HG02642 (cell line): ENCODE results near the gene PALD1.
A peak's percentile ranks its signal among the peaks of the same experiment; 100 is the strongest.

Experiments
- ATAC-seq: cut with Tn5 transposase; IDR thresholded peaks from one replicate; pipeline ENCODE4 v1.9.1; 2021; ENCODE audit warnings: mild to moderate bottlenecking; ENCODE audit not compliant: unreplicated experiment, poor library complexity

PALD1 gene

GRCh38 chr10:70549962-70550458, 71.4 kb downstream of the PALD1 start:
- peak; percentile 55 for ATAC-seq

DNA sequence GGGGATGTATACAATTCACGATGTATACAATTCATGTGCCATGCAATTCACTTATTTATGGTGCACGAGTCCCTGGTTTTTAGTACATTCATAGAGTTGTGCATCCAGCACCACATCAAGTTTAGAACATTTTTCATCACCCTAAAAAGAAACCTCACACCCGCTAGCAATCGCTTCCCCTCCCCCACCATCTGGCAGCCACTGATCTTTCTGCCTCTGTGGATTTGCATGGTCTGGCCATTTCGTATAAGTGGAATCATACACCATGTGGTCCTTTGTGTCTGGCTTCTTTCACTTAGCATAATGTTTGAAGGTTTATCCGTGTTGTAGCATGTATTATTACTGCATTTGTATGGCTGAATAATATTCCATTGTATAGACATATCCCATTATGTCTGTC, 71.9 kb downstream of the PALD1 start:
- no peak for ATAC-seq

- ATAC-seq, result no peak
Observed at GRCh38 chr10:70551466-70551865, 72.9 kb downstream of the PALD1 start.

GRCh38 chr10:70551971-70552422, 73.4 kb downstream of the PALD1 start:
- ATAC-seq, result no peak

DNA sequence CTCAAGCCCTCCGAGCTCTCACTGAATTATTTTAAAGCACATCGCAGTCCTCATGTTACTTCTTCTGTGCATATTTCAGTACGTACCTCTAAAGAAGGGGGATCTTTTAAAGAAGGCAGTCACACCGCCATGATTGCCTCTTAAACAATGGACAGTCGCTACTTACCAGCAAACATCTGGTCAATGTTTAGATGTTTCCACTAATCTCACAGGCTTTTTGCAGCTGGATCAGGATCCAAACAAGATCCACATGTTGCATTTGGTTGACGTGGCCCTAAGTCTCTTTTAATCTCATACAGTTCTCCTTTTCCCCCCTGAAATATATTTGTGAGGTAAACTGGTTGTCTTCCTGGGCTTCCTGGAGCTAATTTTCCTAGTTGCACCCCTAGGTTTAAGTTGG, 74.0 kb downstream of the PALD1 start:
- no peak for ATAC-seq

GRCh38 chr10:70555371-70555770, 76.8 kb downstream of the PALD1 start:
- no peak for ATAC-seq

DNA sequence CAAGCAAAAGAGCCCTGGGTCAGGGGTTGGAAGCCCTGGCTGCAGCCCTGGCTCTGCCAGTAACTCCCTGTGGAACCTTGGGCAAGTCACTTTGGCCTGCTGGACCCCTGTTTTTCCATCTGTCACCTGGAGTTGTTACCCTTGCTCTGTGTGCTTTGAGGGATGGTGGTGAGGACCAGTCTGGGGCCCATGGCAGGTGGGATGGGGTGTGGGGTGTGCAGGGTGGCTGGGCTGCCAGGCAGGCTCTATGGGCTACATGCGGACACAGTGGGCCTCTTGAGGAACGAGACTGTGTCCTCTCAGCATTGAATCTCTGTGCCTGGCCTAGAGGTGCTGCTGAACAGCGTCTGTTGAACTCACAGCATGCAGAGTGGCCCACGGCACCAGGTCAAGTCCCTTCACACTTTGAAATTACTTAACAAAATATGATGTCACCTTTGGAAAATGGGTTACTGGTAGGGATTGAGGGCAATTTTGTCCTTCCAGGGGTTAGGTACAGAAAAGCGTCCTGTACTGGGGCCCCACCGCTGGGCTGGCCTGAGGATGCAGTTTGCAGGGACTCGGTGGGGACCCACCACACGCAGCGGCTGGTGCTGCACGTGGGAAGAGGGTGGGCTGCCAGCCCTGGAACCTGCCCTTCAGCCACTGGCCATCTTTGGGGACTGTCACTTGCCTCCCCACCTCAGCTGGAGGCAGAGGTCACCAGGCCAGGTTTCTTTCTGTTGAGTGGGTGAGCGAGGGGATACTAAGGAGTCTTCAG, 78.7 kb downstream of the PALD1 start:
- no peak for ATAC-seq

DNA sequence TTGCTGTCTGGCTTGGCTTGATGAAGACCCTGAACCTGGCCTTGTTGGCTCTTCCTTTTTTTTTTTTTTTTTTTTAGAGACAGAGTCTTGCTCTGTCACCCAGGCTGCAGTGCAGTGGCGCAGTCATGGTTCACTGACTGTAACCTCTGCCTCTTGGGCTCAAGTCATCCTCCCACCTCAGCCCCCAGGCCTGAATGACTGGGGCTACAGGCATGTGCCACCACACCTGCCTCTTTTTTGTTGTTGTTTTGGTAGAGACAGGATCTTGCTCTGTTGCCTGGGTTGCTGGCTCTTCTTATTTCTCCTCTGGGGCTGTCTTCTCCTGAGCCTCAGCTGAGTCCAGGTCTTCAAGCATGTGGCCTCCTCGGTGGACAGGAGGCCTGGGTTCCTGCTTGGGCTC, 79.3 kb downstream of the PALD1 start:
- ATAC-seq, result no peak

DNA sequence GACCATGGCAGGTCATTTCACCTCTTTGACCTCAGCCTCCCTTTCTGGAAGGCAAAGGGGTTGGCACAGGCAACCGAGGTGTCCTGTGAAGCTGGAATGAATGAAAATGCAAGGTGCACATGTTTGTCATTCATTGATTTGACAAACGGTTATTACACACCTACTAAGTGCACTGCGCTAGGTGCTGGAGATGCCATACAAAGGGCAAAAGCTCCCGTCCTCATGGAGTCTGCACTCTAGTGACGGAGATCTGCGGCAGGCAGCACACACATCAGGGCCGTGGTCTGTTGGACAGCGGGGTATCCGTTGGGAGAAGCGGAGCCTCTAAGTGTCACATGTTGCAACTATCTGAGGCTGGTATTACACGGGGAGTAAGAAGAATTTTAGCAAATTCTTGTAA, 79.7 kb downstream of the PALD1 start:
- no peak for ATAC-seq

DNA sequence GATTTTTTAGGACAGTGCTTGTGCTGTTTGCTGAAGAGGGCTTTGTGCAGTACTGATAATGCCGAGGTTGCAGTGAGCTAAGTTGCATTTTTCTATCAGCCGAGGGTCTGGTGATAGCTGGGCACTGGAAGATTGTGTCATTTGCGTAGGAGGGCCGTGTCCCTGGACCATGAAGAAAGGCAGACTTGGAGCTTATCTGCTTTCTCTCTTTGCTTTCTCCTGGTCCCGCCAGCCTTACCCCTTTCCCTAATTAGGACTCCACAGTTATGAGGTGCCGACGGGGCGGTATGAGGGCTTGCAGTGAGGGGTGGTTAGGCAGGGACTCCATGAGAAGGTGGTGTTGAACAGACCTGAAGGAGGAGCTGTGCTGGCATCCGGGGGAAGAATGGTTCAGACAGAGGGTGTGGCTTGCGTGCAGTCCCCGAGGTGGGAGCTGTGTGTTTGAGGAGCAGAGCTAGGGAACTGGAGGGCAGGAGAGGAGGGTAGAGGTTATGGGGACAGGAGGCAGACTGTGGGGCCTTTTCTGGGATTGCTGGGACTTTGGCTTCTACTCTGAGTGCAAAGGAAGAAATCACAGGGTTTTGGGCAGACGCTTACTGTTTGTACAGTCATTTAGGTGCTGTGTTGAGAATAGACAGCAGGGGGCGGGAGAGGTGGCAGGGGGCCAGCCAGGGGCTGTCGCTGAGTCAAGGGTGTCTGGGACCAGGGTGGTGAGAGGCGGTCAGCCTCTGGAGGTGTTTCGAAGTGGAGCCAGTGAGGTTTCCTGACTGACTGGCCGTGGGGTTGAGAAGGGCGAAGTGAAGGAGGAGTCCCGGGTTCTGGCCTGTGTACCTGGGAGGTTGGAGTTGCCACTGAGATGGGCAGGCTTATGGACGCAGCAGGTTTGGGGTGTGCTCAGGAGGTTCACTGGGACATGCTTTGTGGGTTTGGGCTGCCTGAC, 80.6 kb downstream of the PALD1 start:
- ATAC-seq, result peak; percentile 69

- no peak for ATAC-seq
Observed at GRCh38 chr10:70559861-70560260, 81.3 kb downstream of the PALD1 start.

GRCh38 chr10:70560511-70560941, 82.0 kb downstream of the PALD1 start:
- no peak for ATAC-seq

DNA sequence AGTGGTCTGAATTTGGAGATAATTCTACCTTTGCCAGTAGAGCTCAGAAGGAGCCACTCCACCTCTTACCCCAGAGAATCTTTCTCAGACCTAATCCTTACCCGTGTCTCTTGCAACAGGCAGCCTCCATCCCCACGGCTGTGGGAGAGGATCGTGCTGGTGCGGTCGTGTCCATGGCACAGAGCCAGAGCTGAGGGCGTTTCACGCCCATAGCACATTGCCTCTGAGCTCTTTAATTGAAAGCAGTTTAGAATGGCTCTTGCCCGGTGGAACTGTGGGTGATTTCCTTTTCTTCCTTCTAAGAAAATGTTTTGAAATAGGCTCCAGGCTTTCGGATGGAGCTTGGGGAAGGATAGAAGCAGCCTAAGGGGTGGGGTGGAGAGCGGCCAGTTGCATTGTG, 82.5 kb downstream of the PALD1 start:
- no peak for ATAC-seq

- no peak for ATAC-seq
Observed at GRCh38 chr10:70561558-70561957, 83.0 kb downstream of the PALD1 start.

- ATAC-seq, result no peak
Observed at GRCh38 chr10:70562036-70562755, 83.6 kb downstream of the PALD1 start.

DNA sequence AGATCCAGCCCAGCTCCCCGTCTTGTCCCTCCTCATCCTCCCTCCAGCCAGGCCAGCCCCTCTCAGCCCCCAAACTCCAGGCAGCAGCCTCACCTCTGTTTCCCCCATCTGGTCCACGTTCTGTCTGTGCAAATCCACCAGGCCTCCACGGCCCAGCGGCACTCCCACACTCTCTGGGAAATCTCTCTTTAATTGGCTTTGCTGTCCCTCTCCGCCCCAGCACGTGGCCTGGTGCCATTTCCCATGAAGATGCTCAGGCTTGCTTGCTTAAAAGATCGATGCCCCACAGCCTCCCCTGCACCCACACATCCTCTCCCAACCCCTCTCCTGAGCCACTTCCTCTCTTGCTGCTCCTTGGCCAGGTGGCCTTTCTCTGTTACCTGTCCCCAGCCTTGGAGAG, 84.7 kb downstream of the PALD1 start:
- ATAC-seq, result no peak

DNA sequence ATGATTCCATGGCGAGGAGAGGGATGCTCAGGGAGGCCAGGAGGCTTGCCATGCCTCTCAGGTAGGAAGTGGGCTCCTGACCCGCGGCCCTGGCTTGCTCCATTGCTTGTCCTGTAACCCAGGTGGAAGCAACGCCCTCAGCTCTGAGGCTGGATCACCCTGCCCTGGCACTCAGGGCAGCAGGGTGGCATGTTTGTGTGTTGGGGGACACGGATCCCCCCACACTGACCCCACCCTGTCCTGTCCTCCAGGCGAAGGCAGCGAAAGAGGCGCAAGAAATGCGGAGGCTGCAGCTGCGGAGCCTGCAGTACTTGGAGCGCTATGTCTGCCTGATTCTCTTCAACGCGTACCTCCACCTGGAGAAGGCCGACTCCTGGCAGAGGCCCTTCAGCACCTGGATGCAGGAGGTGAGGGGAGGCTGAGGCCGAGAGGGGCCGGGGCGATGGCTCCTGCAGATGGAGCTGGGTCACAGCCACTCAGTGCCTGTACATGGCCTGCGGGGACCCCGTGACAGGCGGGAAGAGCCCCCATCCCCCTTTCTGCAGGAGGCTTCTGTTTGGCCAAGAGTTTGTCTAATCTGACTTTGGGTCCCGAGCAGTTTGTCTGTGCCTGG, 85.7 kb downstream of the PALD1 start:
- ATAC-seq, result no peak

DNA sequence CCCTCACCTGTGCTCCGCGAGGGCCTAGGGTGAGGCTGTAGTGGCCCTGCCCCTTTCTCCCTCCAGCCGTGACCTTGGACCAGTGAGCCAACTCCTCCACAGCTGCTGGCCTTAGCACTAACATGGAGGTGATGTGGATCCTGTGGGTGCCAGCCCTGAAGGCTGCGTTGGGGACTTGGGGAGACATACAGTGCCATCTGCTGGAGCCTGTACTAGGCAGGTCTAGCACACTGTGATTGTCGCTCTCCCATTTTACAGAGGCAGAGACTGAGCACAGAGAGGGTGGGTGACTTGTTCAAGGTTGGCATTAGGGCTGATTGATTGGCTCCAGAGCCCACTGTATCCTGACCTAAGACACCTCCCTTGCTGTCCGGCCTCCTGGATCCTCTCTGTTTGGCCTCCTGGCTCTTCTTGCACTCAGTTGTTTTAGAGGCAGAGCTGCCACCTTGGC, 86.4 kb downstream of the PALD1 start:
- ATAC-seq, result no peak

DNA sequence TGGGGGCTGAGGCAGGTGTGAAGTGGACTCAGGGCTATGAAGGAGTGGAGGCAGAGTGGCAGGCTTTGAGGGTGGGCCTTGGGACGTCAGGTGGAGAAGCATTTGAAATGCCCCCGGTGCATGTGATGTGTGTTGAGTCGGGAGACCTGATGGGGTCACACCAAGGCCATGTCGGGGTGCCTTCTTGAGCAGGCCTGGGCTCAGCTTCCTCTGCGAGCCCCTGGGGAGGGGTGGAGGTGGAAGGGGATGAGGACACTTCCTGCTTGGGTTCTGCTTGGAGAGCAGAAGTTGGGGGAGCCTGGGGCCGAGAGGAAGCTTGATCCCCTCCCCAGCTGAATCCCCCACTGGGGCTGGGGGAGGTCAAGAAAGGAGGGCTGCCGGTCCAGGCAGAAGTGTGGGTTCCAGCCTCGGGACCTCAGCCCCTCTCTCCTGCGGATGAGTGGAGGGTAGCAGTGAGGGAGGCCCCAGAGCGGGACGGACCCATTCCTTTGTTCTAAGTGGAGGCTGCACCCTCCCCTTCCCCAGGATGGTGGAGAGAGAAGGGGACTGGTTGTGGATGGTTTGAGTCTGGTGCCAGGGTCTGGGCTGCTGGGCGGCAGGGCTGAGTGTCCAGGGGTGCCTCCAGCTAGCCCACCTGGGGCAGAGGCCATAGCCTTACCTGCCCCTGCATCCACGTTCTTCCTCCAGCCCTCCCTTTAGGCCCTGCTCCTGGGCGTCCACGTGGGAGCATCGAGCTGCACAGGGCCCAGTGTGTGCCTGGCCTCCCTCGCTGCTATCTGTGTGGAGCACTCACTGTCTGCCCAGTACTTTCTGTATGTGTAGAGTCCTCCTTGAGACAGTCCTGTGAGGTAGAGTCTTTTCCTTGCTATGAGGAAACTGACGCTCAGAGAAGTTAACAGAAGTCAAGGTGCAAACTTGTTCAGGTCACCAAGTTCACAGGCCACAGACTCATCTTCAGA, 87.3 kb downstream of the PALD1 start:
- no peak for ATAC-seq
